ENCODE results near the gene PSMA3.

DNA sequence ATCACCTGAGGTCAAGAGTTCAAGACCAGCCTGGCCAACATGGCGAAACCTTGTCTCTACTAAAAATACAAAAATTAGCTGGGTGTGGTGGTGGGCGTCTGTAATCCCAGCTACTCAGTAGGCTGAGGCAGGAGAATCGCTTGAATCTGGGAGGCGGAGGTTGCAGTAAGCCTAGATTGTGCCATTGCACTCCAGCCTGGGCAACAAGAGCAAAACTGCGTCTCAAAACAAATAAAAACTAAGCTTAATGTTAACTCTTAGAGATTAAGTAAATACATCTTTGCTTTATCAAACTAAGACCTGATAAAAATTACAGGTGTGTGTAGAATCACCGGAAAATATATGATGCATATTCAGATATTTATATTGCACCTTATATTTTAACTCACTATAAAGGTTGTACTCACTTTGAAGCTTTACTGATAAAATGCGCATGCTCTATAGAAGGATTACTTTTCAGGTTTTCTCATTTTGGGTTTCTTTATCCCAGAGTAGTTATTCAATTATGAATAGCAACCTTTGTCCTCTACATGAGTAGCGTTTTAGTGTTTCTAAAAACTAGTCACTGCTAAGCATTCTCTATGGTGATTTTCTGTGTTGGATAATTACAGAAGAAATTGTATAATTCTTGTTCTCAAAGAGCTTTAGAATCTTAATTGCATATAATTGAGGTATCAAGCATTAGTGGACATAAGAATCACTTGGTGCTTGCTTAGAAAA is 63.1 kb downstream of the PSMA3 start:
- no peak for TF ChIP-seq POLR2A (IDR thresholded peaks at IDR 0.05)
- TF ChIP-seq CTCF (IDR thresholded peaks at IDR 0.05) = no peak
- TF ChIP-seq POLR2AphosphoS5 (IDR thresholded peaks at IDR 0.05) = no peak
- TF ChIP-seq EP300 (IDR thresholded peaks at IDR 0.05) = no peak

All from stomach (tissue), 4 donors.